ENCODE measurements around the gene KCND1. TPM values are rescaled to one million over a fixed set of nuclear protein-coding genes. Genes with fewer than 3 reads are reported as not detected.

KCND1 gene
- total and polyA plus RNA-seq, 10 of the 15 experiments (the other 5 are each of a cell fraction or from before 2014, with no cell fraction given), result 0.02 to 1.0 (median 0.39) TPM

DNA sequence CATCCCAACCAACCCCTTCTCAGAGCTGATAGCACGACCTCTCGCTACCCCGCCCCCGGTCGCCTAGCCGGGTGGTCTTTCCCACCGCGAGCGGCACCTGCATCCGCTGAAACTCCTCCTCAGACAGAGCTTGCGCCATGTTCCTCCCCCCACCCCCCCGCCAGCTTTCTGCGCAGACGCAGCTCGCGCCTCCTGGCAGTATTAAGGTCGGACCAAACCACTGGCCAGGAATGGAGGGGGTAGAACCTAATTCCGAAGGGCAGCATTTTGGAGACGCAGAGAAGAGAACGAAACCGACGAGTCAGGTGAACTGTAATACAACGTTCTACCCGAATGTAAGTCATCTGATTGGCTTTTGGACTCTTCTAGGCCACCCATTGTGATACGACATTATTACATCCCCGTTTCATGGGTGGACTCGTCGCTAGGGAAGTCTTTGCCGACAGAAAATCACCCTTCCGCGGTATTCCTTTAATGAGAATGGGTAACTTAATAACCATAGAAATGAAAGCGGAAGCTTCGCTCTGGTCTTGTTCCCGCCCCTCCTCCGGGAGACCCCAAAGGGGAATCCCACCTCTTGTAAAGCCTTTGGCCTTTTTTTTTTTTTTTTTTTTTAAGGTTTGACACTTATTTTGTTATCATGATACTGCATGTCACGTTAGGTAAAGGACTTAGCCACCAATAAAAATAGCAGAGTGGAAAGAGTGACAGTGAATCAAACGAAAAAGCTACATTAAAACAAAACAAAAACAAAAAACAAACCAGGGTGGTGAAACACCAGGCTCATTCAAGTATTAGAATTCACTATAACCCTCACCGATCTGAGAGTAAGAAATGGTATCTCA is 30.7 kb upstream of the KCND1 start, which contains the start of gene GRIPAP1 (continued):
- TF ChIP-seq E4F1 (IDR thresholded peaks at IDR 0.05; ENCODE audit: borderline replicate concordance, partially characterized antibody) (no peak), PML (IDR thresholded peaks at IDR 0.05; ENCODE audit: low read length) (peak; percentile 78), STAT3 (IDR thresholded peaks at IDR 0.05; ENCODE audit: low read depth, low read length) (no peak), IKZF1 (conservative IDR thresholded peaks at IDR 0.05) (no peak), MTA3 (IDR thresholded peaks at IDR 0.05; ENCODE audit: borderline replicate concordance, low read length) (no peak), NRF1 (conservative IDR thresholded peaks at IDR 0.05; ENCODE audit: low read depth, low read length) (peak; percentile 51), PBX3 (IDR thresholded peaks at IDR 0.05; ENCODE audit: insufficient replicate concordance, low read depth, low read length) (no peak), CBX3 (IDR thresholded peaks at IDR 0.05; ENCODE audit: borderline replicate concordance, low read depth) (no peak), ATF3 (IDR thresholded peaks at IDR 0.05; ENCODE audit: borderline replicate concordance, extremely low read depth, low read depth, low read length) (no peak), BCL11A (IDR thresholded peaks at IDR 0.05; ENCODE audit: low read depth, low read length) (no peak), GABPA (IDR thresholded peaks at IDR 0.05; ENCODE audit: low read depth) (no peak), SREBF1 (IDR thresholded peaks at IDR 0.05; ENCODE audit: low read length) (peak; percentile 81), MYC (IDR thresholded peaks at IDR 0.05; ENCODE audit: insufficient read depth, insufficient read length, insufficient replicate concordance, low read length, severe bottlenecking) (no peak), IRF4 (IDR thresholded peaks at IDR 0.05; ENCODE audit: low read depth, low read length) (no peak), KLF5 (IDR thresholded peaks at IDR 0.05; ENCODE audit: partially characterized antibody) (peak; percentile 98), ETV6 (conservative IDR thresholded peaks at IDR 0.05 in 1 of 2, IDR thresholded peaks at IDR 0.05 in 1 of 2; ENCODE audit: borderline replicate concordance in 1 of 2, low read depth in 1 of 2) (no peak), HCFC1 (IDR thresholded peaks at IDR 0.05; ENCODE audit: low read length) (no peak), EGR1 (IDR thresholded peaks at IDR 0.05; ENCODE audit: borderline replicate concordance in 1 of 2, low read depth in 2 of 2, low read length in 2 of 2) (no peak), IKZF2 (IDR thresholded peaks at IDR 0.05) (no peak), TAF1 (IDR thresholded peaks at IDR 0.05; ENCODE audit: borderline replicate concordance, low read depth, low read length) (peak; percentile 99)
- TF ChIP-seq, protein P1, sequence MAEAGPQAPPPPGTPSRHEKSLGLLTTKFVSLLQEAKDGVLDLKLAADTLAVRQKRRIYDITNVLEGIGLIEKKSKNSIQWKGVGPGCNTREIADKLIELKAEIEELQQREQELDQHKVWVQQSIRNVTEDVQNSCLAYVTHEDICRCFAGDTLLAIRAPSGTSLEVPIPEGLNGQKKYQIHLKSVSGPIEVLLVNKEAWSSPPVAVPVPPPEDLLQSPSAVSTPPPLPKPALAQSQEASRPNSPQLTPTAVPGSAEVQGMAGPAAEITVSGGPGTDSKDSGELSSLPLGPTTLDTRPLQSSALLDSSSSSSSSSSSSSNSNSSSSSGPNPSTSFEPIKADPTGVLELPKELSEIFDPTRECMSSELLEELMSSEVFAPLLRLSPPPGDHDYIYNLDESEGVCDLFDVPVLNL (IDR thresholded peaks at IDR 0.05; ENCODE audit: low read depth, low read length), result no peak

All from GM12878 (cell line).